Stimulated activated CD8-positive, alpha-beta memory T cell treated with anti-CD3 and anti-CD28 coated beads, Interleukin-7, amount 100 ng/mL, for 4 hours (primary cell): ENCODE results near the gene TAS2R46.
"Not testable (repeated sequence)": the region's sequence is repeated elsewhere in the genome, so short reads cannot be mapped to it uniquely, and the experiment has no call there.

Source experiments
- DNase-seq, 2 donors: peaks; one replicate each; pipeline ENCODE4 v3.0.0-alpha.2; 2020; ENCODE audit warnings: low read depth in 2 of 2

The TAS2R46 gene

GRCh38 chr12:11039171-11039570, 22.9 kb downstream of the TAS2R46 start:
- DNase-seq: no peak

GRCh38 chr12:11033959-11034358, 28.1 kb downstream of the TAS2R46 start:
- not testable (repeated sequence) for DNase-seq

GRCh38 chr12:11031307-11031706, 30.8 kb downstream of the TAS2R46 start, which contains the start of gene TAS2R31:
TAS2R31 (minus strand) TSS chr12:11031407; CDS start chr12:11031335, 72 bp downstream.
- no peak for DNase-seq

DNA sequence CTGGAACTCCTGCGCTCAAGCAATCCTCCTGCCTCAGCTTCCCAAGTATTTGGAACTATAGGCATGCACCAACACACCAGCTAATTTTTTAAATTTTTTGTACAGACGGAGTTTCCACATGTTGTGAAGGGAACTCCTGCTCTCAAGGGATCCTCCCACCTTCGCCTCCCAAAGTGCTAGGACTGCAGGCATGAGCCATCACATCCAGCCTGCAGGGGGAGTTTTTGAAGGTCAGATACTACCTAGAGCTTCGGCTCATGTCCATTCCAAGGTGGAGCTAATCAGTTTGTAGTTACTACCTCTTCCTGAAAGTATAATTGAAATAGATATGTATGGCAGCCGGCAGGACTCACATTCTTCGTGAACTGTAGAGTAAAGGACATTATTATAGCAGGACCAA, 36.0 kb downstream of the TAS2R46 start:
- no peak for DNase-seq

- DNase-seq: no peak
These were observed 38.7 kb downstream of the TAS2R46 start for GRCh38 chr12:11023387-11023786.

- no peak for DNase-seq
These were observed 39.6 kb downstream of the TAS2R46 start, which contains the start of gene TAS2R19 for GRCh38 chr12:11022520-11022919. TAS2R19 (minus strand) TSS chr12:11022620; CDS start chr12:11022571, 49 bp downstream.

DNA sequence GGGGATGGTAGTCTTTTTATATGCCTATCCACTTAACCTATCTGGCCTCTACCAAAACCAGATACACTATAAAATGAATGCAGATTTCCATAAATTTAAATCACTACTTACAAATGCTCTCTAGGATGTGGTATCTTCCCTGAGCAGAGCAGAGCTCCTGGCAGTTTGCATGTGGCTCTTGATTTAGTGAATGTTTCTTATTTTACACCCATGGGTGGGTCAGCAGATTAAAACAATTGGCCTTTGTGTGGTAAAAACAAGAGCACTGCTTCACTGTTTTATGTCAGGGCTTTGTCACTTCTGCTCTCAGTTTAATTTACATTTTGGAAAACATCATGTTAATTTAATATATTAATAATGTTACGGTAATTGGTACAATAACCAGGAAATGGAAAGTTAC, 45.2 kb downstream of the TAS2R46 start:
- no peak for DNase-seq

- no peak for DNase-seq
These were observed 46.2 kb downstream of the TAS2R46 start for GRCh38 chr12:11015775-11016430.

DNA sequence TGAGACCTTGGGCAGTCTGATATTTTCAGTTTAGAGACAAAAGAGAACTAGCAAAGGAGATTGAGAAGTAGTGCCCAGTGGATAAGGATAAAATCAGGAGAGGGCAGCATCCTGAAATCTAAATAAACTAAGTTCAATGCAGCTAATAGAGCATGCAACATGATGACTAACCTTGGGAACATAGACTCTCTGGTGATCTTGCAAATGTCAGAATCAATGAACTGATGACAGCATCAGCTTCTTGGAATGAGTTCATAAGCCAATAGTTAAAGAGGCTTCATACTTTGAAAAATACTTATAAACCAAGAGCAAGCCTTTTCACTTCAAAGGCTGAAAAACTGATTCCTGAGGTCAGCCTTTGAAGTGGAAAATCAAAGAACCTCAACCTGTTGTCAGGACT, 47.9 kb downstream of the TAS2R46 start:
- DNase-seq: no peak
